KMS-11 (cell line): ENCODE measurements around the gene GCDH.

Experiments
- H2AFZ ChIP-seq: fragments of 200-600 bp; sonication (generic); 2 replicates; pipeline ENCODE4 v1.6.1; 2016; ENCODE audit warnings: antibody characterized with exemption, mixed run types, low read depth
- H3K27ac ChIP-seq: fragments of 200-600 bp; sonication (generic); 2 replicates; pipeline ENCODE4 v1.6.1; 2016; ENCODE audit warnings: mild to moderate bottlenecking, mixed run types
- H3K27me3 ChIP-seq: fragments of 200-600 bp; sonication (generic); 2 replicates; pipeline ENCODE4 v1.6.1; 2017; ENCODE audit warnings: mild to moderate bottlenecking, low read depth, mixed run types, moderate library complexity; ENCODE audit not compliant: insufficient read depth
- H3K36me3 ChIP-seq: fragments of 200-600 bp; sonication (generic); 2 replicates; pipeline ENCODE4 v1.6.1; 2017; ENCODE audit warnings: mild to moderate bottlenecking, mixed run types; ENCODE audit not compliant: insufficient read depth
- H3K4me1 ChIP-seq: fragments of 200-600 bp; sonication (generic); 2 replicates; pipeline ENCODE4 v1.6.1; 2016; ENCODE audit warnings: mild to moderate bottlenecking, low read depth, mixed run types; ENCODE audit not compliant: poor library complexity, severe bottlenecking
- H3K4me2 ChIP-seq: fragments of 200-600 bp; sonication (generic); 2 replicates; pipeline ENCODE4 v1.7.0; 2016; ENCODE audit warnings: mild to moderate bottlenecking, mixed run types
- H3K4me3 ChIP-seq: fragments of 200-600 bp; sonication (generic); IDR thresholded peaks from 2 replicates; pipeline ENCODE4 v1.6.1; 2017; ENCODE audit warnings: low read depth, low read length, mixed read lengths; ENCODE audit not compliant: insufficient read depth
- H3K79me2 ChIP-seq: fragments of 200-600 bp; sonication (generic); 2 replicates; pipeline ENCODE4 v1.6.1; 2016; ENCODE audit warnings: low read depth, mixed run types; ENCODE audit not compliant: insufficient read depth
- H3K9ac ChIP-seq: fragments of 200-600 bp; sonication (generic); 2 replicates; pipeline ENCODE4 v1.6.1; 2016; ENCODE audit warnings: mild to moderate bottlenecking, mixed run types
- H4K20me1 ChIP-seq: fragments of 200-600 bp; sonication (generic); 2 replicates; pipeline ENCODE4 v1.6.1; 2016; ENCODE audit warnings: mild to moderate bottlenecking, mixed run types; ENCODE audit not compliant: insufficient read depth
- TF ChIP-seq, protein P1 (sequence below): fragments of 200-600 bp; sonication (generic); conservative IDR thresholded peaks from 2 replicates; pipeline ENCODE4 v1.6.1; 2017; ENCODE audit warnings: low read depth, mild to moderate bottlenecking, antibody characterized with exemption, low read length, moderate library complexity, mixed read lengths

The GCDH gene

DNA sequence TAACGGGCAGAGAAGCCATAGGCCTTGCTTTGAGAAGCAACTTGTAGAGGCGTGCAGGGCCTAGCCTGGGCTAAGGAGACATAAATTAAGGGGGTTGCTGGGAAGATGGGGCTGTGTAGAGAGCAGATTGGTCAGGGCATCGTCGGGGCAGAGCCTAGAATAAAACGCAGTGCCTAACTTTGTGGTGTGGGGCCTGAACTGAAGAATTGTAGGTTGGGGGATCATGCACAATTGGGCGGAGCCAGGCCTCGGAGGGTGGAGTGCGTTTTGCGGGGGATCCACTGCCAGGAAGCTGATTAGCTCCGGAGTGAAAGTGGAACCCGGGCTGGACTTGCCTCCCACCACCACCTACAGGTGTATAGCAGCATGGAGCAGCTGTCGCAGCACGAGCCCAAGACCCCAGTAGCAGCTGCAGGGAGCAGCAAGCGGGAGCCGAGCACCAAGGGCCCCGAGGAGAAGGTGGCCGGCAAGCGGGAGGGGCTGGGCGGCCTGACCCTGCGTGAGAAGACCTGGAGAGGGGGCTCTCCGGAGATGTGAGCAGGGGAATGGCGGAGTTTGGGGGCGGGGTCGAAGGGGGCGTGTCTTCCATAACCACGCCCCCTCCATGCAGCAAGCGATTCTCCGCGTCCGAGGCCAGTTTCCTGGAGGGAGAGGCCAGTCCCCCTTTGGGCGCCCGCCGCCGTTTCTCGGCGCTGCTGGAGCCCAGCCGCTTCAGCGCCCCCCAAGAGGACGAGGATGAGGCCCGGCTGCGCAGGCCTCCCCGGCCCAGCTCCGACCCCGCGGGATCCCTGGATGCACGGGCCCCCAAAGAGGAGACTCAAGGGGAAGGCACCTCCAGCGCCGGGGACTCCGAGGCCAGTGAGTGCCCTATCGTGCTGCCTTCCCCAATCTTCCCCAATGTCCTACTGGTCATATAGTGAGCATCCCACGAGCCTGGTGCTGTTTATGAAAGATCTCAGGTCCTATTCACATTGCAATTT is 23.6 kb upstream of the GCDH start:
- TF ChIP-seq, protein P1, sequence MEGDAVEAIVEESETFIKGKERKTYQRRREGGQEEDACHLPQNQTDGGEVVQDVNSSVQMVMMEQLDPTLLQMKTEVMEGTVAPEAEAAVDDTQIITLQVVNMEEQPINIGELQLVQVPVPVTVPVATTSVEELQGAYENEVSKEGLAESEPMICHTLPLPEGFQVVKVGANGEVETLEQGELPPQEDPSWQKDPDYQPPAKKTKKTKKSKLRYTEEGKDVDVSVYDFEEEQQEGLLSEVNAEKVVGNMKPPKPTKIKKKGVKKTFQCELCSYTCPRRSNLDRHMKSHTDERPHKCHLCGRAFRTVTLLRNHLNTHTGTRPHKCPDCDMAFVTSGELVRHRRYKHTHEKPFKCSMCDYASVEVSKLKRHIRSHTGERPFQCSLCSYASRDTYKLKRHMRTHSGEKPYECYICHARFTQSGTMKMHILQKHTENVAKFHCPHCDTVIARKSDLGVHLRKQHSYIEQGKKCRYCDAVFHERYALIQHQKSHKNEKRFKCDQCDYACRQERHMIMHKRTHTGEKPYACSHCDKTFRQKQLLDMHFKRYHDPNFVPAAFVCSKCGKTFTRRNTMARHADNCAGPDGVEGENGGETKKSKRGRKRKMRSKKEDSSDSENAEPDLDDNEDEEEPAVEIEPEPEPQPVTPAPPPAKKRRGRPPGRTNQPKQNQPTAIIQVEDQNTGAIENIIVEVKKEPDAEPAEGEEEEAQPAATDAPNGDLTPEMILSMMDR = 0 out of 2 replicates have a peak, but pooled peaks have one; percentile 27
- Histone ChIP-seq H3K27me3 (no peaks in the 10 kb centered on the region; the same call in 1 of the 2 replicates), H2AFZ (peak overlapping the region; percentile 99), H3K4me1 (peaks cover 10% of the 10 kb centered on the region), H3K36me3 (no peaks in the 10 kb centered on the region), H3K4me2 (peak overlapping the region; percentile 94), H3K9ac (peak overlapping the region; percentile 30; the same call in 1 of the 2 replicates), H3K79me2 (no peaks in the 10 kb centered on the region), H3K4me3 (no peak overlapping the region), H3K27ac (0 out of 2 replicates have a peak overlapping the region, but pooled peaks have one; percentile 26), H4K20me1 (no peaks in the 10 kb centered on the region)

DNA sequence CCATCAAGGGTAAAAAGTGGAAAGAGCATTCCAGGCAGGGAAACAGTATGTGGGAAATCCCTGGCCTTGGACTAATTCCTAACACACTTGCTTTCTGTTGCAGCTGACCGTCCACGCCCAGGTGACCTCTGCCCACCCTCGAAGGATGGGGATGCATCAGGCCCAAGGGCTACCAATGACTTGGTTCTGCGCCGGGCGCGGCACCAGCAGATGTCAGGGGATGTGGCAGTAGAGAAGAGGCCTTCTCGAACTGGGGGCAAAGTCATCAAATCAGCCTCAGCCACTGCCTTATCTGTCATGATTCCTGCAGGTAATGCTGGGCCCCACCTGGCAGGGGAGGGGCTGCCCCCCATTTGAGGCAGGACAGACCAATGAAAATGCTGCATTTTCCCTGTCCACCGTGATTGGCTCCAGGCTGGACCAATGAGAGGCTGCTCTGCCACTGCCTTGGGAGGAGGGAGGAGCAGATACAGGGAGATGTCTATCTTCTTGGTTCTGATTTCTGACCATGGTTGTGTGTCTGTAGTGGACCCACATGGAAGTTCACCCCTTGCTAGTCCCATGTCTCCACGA is 22.3 kb upstream of the GCDH start:
- H3K4me1 ChIP-seq = peaks cover 10% of the 10 kb centered on the region
- no peaks in the 10 kb centered on the region for H3K79me2 ChIP-seq
- no peak overlapping the region for H2AFZ ChIP-seq
- no peak overlapping the region for H3K4me3 ChIP-seq
- no peaks in the 10 kb centered on the region for H3K36me3 ChIP-seq
- H3K9ac ChIP-seq = no peak overlapping the region
- no peak overlapping the region for H3K4me2 ChIP-seq
- no peak overlapping the region for H3K27ac ChIP-seq
- no peaks in the 10 kb centered on the region for H4K20me1 ChIP-seq
- TF ChIP-seq, protein P1 = no peak
- H3K27me3 ChIP-seq = no peaks in the 10 kb centered on the region

DNA sequence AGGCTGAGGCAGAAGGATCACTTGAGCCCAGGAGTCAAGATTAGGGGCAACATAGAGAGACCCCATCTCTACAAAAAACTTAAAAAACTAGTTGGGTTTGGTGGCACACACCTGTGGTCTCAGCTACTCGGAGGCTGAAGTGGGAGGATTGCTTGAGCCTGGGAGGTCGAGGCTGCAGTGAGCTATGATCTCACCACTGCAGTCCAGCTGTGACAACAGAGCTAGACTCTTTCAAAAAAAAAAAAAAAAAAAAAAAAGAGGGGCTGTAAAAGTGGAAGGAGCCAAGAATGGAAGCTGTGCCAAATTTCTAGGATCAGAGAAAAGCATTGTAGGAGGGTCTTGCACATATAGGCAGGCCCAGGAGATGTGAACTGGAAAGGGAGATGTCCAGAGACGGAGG is 19.3 kb upstream of the GCDH start:
- TF ChIP-seq, protein P1 = no peak
- Histone ChIP-seq H3K27ac (no peak overlapping the region), H4K20me1 (no peaks in the 10 kb centered on the region), H3K9ac (no peak overlapping the region), H2AFZ (no peak overlapping the region), H3K36me3 (no peaks in the 10 kb centered on the region), H3K4me1 (peaks cover 10% of the 10 kb centered on the region), H3K79me2 (no peaks in the 10 kb centered on the region), H3K4me3 (no peak overlapping the region), H3K4me2 (no peak overlapping the region), H3K27me3 (no peaks in the 10 kb centered on the region)

DNA sequence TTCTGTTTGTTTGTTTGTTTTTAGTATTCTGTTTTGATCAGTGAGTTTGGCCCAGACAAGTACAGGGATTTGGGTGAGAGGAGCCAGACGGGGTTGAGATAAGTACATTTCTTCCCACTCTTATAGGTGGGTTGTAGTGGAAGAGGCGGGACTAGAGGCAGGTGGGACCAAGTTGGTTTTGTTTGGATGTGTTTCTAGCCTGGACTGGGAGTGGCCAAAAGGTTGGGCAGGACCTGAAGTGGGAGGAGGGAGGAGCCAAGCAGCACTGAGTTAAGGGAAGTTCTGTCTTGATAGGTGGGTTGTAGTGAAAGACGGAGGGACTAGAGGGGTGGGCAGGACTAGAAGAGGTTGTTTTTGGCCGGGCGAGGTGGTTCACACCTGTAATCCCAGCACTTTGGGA is 18.7 kb upstream of the GCDH start:
- Histone ChIP-seq H4K20me1 (no peaks in the 10 kb centered on the region), H3K4me1 (peaks cover 6% of the 10 kb centered on the region), H3K9ac (no peak overlapping the region), H3K27ac (no peak overlapping the region), H3K36me3 (no peaks in the 10 kb centered on the region), H3K79me2 (no peaks in the 10 kb centered on the region), H3K4me3 (no peak overlapping the region), H2AFZ (no peak overlapping the region), H3K4me2 (no peak overlapping the region), H3K27me3 (no peaks in the 10 kb centered on the region)
- TF ChIP-seq, protein P1 = no peak
